ENCODE results near the gene PIM1. TPM values are rescaled to one million over a fixed set of nuclear protein-coding genes. Genes with fewer than 3 reads are reported as not detected.

Gene PIM1
- total RNA-seq, 1 donor from 2014 or later: 551 TPM

DNA sequence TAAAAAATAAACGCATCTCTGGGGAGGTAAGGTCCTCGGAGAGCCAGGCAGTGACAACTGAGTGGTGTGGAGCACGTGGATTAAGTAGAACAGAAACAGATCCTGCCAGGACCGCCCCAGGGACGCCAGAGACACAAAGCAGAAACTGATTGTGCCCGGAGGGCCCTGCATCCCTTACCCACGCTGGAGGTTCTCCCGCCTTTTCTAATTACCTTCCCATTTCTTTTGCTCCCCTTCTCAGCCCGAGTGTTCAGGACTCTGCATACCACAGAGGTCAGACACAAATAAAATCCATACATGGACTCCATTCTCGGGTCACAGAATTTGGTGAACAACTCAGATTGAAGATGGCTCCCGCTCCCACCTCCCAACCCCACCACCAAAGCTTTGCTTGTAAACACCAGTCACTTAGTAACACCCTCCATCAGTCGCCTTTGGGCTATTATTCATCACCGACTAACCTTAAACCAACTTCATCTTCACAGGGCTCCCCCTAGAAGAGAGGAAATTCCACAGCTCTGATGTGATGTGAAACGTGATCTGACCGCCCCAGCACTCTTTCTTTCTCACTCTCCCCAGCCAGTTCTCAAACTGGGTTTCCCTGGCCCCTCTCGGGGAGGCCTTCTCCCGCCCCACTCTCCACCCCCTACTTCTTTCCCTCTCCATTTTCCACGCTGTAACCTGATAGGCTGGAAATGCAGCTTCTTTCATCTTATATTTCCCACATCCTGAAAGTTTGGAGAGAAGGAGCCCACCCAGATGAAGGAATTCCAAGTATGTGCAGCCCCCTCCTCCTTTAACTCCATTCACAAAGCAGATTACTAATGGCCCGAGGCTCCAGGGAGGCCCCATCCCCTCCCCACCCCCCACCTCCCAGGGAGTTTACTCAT lies 32.5 kb upstream of the PIM1 start:
- intact Hi-C loops (cut with micrococcal nuclease): no loop called here

DNA sequence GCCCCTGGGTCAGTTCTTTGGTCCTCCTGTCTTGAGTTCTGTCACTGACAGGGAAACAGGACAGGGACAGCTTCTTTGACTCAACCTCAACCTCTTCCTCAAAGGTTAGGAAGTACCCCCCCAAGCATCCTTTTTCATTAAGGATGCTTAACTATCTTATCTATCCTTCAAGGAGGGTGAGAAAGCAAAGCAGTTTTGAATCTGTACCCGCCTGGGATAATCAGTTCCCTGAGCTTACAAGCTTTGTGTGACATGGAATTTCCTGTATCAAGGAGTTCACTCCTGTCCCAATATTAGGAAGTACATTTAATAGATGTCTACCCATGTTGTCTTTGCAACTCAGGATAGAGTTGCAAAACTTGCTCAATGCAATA lies 31.1 kb upstream of the PIM1 start:
- intact Hi-C loops (cut with micrococcal nuclease): no loop called here

DNA sequence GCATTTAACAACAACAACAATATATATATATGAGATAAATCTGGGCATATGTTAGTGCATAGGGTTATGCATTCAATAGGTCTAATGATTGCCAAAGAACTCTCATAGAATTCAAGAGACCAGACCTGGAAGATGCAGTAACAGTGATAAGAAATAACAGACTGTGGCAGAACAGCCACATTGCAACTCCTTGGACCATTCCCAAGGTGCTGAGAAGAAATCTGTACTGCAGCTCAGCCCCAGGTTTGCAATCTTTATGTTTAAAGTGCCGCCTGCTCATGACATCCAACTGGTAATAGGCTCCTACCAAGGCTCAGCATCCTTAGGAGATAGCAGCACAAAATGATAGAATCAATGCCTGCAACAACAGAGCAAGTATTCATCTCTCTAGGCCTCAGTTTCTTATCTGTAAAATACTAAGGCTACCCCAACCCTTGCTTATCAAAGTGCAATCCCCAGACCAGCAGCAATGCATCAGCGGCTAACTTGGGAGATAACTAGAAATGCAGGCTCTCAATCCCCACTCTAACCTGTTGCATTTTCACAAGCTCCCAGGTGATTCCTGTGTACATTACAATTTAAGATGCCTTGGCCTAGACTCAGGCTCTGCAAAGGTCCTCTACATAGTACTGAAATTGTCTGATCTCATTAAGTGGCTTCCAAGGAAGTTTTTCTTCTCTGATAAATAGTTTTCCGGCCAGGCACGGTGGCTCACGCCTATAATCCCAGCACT lies 30.6 kb upstream of the PIM1 start:
- intact Hi-C loops (cut with micrococcal nuclease): no loop called here

DNA sequence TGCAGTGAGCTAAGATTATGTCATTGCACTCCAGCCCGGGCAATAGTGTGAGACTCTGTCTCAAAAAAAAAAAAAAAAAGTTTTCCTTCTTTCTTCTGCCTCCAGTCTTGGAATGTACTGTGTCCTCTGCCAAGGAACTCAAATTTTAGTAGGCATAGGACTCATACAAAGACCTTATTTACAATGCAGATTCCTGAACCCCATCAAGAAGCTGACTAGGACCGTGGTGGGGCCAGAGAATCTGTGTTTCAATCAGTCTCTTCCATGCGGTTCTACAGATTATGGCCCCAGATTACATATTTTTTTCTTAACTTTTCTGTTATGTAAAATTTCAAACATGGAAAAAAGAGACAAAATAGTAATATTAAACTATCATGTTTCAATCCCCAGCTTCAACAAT lies 29.8 kb upstream of the PIM1 start:
- intact Hi-C loops (cut with micrococcal nuclease): no loop called here

DNA sequence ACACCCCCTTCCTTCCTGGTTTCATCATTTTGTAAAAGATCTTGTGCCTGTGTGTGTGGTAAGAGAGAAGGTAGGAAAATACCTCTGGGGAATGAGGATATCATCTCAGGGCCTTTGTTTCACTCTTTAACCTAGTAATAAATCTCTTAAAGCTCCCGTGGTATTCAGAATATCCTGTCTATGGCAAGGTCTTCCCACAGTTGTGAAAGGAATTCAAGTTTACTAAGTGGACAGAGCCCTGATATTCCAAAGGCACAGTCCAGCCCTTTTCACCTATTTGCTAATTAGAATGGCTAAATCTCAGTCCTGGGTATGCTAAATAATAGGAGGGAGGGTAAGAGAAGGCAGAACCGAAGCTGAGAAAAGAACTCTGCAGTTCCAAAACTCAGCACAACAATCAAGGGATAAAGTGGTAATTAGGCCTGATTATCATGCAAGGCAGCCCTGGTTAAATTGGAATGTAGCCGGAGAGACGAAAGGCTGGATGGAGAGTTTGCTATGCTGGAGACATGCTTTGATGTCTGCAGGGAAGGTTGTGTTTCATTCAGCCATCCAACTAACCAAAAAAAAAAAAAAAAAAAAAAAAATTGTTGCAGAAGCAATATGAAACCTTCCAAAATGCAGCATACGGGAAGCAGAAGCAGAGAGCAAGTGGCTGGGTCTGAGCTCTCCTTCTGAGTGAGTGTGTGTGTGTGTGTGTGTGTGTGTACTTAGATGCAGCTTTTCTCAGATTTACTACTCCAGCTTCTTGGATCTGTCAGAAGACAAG lies 28.5 kb upstream of the PIM1 start:
- intact Hi-C loops (cut with micrococcal nuclease): no loop called here

DNA sequence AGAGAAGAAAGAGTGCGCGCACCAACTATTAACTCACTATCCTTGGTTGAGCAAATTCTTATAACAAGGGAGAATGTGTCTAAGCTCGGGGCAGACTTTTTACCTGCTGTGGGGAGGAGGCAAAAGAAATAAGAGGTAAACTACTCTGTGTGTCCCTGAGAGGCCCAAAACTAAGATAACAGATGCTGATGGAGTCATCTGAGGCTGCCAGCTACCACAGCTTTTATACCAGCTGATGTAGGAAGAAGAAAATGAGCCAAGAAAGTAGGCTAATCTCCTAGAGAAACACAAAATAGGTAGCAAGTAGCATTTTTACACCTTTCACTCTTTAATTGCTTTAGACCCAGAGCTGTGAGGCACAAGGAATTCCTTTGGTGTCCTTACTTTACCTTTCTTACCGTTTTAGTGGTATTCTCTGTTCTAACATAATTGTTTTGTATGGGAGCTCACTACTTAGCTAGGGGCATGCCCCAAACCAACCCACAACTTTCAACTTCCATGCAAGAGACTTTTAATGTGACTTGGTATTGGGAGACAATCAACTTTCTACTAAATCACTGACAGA lies 27.8 kb upstream of the PIM1 start:
- intact Hi-C loops (cut with micrococcal nuclease): no loop called here

DNA sequence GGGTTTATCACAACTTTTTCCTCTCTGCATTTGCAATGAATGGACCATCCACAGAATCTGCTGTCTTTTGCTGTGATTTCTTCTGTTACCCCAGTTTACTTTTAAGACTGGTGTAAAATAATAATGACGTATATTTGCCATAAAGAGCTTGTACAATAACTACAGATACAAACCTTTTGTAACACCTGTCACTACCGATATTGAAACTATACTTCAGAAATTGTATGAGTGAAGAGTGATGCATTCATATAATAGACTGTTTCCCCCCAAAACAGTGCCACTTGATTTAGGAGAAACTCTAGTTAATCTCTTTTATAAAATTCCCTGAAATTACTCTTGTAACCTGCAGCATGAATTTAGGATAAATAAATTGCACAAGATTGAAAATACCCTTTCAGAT lies 26.4 kb upstream of the PIM1 start:
- intact Hi-C loops (cut with micrococcal nuclease): no loop called here

DNA sequence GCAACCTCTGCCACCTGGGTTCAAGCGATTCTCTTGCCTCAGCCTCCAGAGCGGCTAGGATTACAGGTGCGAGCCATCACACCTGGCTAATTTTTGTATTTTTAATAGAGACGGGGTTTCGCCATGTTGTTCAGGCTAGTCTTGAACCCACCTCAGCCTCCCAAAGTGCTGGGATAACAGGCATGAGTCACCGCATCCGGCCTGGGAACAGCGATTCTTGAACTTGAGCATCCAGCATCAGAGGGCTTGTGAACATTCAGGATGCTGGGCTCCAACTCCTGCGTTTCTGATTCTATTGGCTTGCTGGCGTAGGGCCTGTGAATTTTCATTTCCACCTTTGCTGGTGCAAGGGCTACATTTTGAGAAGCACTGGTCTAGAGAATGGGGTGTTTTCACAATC lies 24.5 kb upstream of the PIM1 start:
- intact Hi-C loops (cut with micrococcal nuclease): no loop called here

DNA sequence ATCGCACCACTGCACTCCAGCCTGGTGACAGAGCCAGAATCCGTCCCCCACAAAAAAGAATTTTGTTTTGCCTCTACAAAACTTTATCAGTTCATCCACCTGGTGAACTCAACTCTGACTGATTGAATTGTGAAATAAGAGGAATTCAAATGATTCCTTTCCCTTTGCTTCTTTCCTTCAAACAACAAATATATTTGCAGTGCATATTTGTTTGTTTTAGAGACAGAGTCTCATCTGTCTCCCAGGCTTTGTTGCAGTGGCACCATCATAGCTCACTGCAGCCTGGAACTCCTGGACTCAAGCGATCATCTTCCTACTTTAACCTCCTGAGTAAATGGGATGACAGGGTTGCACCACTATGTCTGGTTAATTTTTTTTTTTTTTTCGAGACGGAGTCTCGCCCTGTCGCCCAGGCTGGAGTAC lies 23.2 kb upstream of the PIM1 start:
- intact Hi-C loops (cut with micrococcal nuclease): no loop called here

DNA sequence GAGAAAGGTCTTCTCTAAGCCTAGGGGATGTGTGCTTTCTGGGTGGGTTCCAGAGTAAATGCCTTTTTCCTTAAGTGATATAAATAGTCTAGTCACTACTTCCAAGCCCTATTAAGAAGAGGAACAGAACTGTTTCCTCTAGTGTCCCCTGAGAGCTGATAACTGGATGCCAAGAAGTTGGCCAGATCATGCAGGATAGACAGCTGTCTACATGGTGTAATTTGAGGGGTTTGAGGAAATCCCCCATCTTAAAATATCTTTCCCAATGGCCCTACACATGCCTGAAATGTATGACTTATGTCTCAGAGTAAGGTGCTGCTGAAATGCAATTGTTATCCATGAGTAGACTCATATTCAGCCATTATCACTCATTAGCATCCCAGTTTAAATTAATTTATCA lies 20.2 kb upstream of the PIM1 start:
- intact Hi-C loops (cut with micrococcal nuclease): no loop called here

DNA sequence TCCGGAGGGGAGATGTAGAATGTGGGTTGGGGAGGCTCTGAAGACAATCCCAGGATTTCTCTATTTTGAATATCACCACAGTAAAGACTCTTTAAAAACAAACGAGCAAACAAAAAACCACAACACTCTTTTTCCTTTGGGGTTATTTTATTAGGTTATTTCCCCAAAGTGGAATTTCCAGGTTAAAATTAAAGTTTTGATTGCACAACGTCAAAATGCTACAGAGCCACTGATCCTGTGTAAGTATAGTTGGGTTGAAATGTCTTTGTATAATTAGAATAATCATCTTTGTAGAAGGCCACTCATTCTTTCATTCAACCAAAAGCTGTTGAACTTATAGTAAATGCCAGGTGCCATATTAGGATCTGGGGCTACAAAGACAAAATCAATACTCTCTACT lies 19.6 kb upstream of the PIM1 start:
- intact Hi-C loops (cut with micrococcal nuclease): no loop called here

DNA sequence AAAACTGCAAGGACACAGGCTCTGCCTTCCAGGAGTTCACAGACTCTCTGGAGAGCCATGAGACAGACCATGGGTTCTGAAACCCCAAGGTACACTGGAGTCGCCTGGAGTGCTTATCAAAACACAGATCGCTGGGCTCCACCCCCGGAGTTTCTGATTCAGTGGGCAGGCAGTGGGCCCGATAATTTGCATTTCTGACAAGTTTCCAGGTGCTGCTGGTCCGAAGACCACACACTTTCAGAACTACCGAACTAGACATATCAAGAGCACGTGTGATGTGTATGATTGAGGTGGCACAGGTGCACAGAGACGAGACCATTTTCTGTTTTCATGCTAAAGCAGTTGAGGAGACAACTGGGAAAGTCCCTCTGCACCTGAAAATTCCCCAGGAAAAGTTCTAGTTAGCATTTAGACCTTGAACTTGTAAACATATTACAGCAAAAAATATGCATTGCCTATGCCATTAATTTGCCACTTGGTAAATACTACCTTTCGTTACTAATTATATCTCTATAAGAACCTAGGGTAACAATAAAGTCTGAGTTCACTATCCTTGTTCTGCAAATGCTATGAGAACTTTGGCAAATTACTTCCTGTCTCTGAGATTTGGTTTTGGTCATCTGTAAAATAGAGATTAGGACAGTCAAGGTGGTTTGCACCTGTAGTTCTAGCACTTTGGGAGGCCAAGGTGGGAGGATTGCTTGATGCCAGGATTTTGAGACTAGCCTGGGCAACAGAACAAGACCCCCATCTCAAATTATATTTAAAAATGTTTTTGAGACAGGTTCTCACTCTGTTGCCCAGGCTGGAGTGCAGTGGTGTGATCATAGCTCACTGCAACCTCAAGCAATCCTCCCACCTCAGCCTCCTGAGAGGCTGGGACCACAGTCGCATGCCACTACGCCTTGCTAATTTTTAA lies 14.3 kb upstream of the PIM1 start:
- intact Hi-C loops (cut with micrococcal nuclease): loop anchor here (1.0 kb wide), 1 partner anchor 14 kb away; no protein-coding TSS in a partner anchor

DNA sequence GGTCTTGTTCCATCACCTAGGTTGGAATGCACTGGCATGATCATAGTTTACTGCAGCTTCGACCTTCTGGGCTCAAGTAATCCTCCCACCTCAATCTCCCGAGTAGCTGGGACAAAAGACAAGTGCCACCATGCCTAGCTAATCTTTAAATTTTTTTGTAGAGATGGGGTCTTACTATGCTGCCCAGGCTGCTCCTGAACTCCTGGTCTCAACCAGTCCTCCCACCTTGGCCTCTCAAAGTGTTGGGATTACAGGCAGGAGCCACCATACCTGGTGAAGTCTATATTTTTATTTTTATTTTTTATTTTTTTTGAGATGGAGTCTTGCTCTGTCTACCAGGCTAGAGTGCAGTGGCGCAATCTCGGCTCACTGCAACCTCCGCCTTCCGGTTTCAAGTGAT lies 11.4 kb upstream of the PIM1 start:
- intact Hi-C loops (cut with micrococcal nuclease): no loop called here

DNA sequence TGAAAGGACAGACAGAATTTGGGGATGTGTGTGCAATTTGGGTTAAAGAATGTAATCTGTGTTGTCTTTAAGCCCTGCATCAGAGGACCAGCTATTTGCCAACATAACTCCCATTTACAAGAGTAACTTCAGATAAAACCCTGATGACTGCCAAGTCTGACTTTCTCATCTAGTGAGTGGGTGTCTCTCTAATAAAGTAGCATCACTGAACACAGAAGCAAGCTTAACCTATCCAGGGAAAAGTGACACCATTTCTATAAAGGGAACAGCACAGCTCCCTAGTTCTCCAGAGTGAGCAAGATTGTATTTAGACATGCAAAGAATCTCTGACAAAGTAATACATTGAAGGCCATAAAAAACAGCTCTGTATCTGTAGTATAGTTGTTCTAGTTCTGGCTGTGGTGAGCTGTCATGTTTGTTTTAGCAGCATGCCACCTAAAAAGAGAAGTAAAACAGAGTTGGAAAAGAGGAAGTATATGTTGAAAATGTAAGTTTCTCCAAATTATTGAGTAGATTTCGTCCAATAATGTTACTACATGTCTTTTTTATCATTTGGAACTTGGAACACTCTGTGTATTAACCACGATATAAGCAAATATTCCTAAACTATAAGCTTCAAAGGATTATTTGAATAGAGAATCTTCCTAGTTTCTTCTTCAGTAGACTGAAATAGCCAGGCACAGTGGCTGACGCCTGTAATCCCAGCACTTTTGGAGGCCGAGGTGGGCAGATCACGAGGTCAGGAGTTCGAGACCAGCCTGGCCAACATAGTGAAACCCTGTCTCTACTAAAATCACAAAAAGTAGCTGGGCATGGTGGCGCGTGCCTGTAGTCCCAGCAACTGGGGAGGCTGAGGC lies 8.8 kb upstream of the PIM1 start:
- intact Hi-C loops (cut with micrococcal nuclease): no loop called here

DNA sequence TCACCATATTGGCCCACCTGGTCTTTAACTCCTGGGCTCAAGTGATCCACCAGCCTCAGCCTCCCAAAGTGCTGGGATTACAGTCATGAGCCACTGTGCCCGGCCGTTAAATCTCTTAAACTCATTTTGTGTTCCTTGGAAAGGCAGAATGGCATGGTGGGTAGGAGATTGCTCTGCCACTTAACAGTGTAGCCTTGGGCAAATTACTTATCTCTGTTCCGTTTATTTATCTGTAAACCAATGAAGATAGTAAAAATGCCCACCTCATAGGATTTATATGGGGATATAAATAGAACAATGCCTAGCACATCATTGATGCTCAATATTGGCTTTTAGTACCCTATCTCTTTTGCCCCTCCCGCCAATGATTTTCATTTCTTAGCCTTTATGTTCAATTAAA lies 7.2 kb upstream of the PIM1 start:
- intact Hi-C loops (cut with micrococcal nuclease): no loop called here

DNA sequence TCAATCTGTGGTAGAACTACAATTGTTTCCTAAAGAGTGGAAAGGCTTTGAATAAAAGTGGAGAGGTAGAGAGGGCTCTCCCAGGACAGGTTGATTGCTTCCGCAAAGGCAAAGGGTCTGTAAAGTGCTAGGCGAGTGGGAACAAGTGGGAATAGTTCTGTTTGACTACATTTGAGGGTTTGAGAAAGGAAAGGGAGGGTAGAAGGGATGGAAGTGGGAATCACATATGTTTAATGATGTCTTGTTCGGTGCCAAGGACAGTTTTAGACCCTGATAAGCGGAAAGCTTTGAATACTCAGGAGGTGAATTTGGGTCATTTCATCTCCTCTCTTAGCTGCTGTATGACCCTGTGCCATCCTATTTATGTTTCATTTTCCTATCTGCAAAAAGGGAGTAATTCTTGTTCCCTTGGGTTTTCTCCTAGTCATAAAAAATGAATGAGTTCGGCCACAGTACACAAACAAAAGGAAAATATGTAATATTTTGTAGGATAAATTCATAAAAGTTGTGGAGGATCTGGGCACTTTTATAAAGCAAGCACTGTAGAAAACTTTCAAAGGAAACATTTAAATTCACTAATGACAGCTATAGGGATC lies 1.7 kb upstream of the PIM1 start:
- intact Hi-C loops (cut with micrococcal nuclease): loop anchor here (2.0 to 5.0 kb wide), 2 partner anchors 255 to 296 kb away; partner anchors contain the start of gene PPIL1

DNA sequence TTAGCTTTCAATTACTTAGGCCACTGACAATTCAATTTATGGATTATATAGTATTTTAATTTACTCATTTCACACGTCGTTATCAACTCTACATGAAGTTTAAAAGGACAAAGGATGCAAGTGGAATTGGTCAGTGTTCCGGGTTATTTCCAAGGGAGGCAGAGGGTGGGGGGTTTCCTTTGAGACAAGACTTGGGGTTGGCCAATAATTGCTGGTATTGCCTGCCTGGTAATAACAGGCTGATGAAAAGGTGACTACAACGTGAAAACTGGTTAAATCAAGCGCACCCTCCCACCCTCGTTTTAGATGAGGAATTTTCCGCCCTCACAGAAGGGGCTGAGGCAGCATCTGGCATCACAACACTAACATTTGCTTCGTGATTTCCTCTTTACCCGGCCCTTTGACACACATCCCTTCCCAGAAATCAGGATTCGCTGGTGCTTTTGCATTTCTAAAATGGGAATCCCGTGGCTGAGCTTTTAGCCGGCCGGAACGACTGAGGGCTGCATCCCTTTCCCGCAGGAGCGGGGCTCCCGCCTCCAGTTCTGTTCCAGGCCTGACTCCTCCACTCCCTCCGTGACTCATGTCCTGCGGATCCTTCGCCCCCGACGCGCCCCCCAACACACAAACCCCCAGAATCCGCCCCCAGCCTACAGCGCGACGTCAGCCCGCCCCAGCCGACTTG lies 999 bp upstream of the PIM1 start:
- intact Hi-C loops (cut with micrococcal nuclease): loop anchor here (1.0 to 5.0 kb wide), 4 partner anchors 14 to 297 kb away; partner anchors contain the start of gene PPIL1

All from T-helper 2 cell treated with Interferon-gamma antibody and Interleukin-4, amounts not matched to agents 100 ng/mL and 5 ng/mL, for 36 hours (primary cell).